ENCODE results near the gene ARHGEF25. TPM values are rescaled to one million over a fixed set of nuclear protein-coding genes. Genes with fewer than 3 reads are reported as not detected.

The ARHGEF25 gene
- total RNA-seq, 1 donor from 2014 or later = 80.2 TPM

DNA sequence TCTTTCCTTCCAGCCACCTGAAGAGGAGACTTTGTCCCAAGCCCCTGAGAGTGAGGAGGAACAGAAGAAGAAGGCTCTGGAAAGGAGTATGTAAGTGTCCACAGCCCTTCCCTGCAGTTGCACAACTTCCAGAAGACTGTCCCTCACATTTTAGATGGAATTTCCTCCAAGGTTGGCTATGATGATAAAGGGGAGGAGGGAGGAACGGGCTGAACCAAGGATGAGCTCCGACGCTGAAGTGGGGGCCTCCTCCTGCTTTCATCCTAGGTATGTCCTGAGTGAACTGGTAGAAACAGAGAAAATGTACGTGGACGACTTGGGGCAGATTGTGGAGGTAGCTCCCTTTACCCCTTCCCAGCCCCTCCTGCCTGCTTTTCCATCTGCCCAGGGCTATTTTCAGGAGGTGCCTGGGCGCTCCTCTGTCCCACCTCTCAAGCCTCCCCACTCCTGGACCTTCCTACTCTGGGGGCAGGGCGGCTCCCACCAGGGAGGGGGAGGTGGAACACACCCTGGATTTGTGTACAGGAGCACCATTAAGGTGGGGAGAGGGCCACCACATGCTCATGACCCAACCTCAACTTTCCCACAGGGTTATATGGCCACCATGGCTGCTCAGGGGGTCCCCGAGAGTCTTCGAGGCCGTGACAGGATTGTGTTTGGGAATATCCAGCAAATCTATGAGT, 2.3 kb downstream of the ARHGEF25 start:
- TF ChIP-seq, protein P1, sequence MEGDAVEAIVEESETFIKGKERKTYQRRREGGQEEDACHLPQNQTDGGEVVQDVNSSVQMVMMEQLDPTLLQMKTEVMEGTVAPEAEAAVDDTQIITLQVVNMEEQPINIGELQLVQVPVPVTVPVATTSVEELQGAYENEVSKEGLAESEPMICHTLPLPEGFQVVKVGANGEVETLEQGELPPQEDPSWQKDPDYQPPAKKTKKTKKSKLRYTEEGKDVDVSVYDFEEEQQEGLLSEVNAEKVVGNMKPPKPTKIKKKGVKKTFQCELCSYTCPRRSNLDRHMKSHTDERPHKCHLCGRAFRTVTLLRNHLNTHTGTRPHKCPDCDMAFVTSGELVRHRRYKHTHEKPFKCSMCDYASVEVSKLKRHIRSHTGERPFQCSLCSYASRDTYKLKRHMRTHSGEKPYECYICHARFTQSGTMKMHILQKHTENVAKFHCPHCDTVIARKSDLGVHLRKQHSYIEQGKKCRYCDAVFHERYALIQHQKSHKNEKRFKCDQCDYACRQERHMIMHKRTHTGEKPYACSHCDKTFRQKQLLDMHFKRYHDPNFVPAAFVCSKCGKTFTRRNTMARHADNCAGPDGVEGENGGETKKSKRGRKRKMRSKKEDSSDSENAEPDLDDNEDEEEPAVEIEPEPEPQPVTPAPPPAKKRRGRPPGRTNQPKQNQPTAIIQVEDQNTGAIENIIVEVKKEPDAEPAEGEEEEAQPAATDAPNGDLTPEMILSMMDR (IDR thresholded peaks at IDR 0.05; ENCODE audit: partially characterized antibody, unreplicated experiment) = no peak
- peak overlapping the region; percentile 83 for H3K4me3 Mint-ChIP-seq (ENCODE audit: unreplicated experiment)
- peaks cover 37% of the 10 kb centered on the region for H3K4me1 Mint-ChIP-seq (ENCODE audit: low read depth, unreplicated experiment)
- peaks cover 7% of the 10 kb centered on the region for H3K36me3 Mint-ChIP-seq (ENCODE audit: unreplicated experiment)
- no peak for DNase-seq
- peaks cover 13% of the 10 kb centered on the region for H3K9me3 Mint-ChIP-seq (ENCODE audit: unreplicated experiment)
- H3K27me3 Mint-ChIP-seq (ENCODE audit: unreplicated experiment) = peaks cover 9% of the 10 kb centered on the region
- H3K27ac Mint-ChIP-seq (ENCODE audit: unreplicated experiment) = peak overlapping the region; percentile 92

DNA sequence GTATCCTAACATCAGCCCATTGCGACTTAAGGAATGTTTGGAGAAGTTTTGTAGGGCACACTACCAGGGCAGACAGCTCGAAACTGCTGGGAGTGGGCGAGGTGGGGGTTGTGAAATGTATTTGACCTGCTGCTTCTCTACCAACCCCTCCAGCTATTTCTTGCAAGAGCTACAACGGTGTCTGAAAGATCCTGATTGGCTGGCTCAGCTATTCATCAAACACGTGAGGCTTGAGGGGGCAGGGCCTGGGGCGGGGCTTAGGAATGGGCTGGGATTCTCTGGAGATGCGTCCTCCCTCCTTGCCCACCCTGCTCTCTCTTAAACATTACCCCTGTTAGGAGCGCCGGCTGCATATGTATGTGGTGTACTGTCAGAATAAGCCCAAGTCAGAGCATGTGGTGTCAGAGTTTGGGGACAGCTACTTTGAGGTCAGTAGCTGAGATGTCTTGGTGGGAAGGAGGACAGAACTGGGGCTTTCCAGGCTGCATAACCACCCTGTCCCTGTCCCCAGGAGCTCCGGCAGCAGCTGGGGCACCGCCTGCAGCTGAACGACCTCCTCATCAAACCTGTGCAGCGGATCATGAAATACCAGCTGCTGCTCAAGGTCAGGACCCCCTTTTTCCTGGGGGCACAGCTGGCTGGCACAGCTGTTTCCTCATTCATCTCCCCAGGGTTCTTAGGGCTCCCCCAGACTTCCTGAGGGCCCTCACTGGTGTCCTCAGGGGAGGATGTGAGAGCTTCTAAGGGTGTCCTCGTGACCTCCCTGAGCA, 3.1 kb downstream of the ARHGEF25 start:
- TF ChIP-seq, protein P1 (IDR thresholded peaks at IDR 0.05; ENCODE audit: partially characterized antibody, unreplicated experiment) = no peak
- Mint-ChIP-seq H3K4me1 (ENCODE audit: low read depth, unreplicated experiment) (peaks cover 38% of the 10 kb centered on the region), H3K27ac (ENCODE audit: unreplicated experiment) (peak overlapping the region; percentile 68), H3K9me3 (ENCODE audit: unreplicated experiment) (peaks cover 11% of the 10 kb centered on the region), H3K36me3 (ENCODE audit: unreplicated experiment) (peaks cover 7% of the 10 kb centered on the region), H3K27me3 (ENCODE audit: unreplicated experiment) (peaks cover 17% of the 10 kb centered on the region), H3K4me3 (ENCODE audit: unreplicated experiment) (peak overlapping the region; percentile 67)
- DNase-seq = peak; percentile 71

DNA sequence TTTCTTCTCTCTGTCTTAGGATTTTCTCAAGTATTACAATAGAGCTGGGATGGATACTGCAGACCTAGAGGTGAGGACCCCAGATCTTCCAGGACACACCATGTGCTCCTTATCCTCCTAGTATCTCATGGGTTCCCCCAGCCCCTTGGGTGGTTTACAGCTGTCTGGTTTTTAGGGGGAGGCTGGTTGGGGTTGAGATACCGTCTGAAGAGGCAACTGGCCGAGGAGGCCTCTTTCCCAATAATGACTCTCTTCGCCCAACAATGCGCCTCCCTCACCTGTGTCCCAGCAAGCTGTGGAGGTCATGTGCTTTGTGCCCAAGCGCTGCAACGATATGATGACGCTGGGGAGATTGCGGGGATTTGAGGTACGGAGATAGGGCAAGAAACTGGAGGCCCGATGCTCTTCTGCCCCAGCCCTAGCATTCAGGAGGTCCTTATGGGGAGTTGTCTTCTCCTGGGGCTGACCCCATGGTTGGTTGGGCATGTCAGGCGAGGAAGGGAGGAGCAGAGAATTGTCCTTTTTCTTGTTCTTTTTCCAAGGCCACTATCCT, 3.8 kb downstream of the ARHGEF25 start:
- peaks cover 36% of the 10 kb centered on the region for H3K4me1 Mint-ChIP-seq (ENCODE audit: low read depth, unreplicated experiment)
- peaks cover 11% of the 10 kb centered on the region for H3K9me3 Mint-ChIP-seq (ENCODE audit: unreplicated experiment)
- peak overlapping the region; percentile 25 for H3K4me3 Mint-ChIP-seq (ENCODE audit: unreplicated experiment)
- H3K27me3 Mint-ChIP-seq (ENCODE audit: unreplicated experiment) = peaks cover 16% of the 10 kb centered on the region
- DNase-seq = no peak
- H3K27ac Mint-ChIP-seq (ENCODE audit: unreplicated experiment) = no peak overlapping the region
- TF ChIP-seq, protein P1 (IDR thresholded peaks at IDR 0.05; ENCODE audit: partially characterized antibody, unreplicated experiment) = no peak
- H3K36me3 Mint-ChIP-seq (ENCODE audit: unreplicated experiment) = peaks cover 7% of the 10 kb centered on the region

DNA sequence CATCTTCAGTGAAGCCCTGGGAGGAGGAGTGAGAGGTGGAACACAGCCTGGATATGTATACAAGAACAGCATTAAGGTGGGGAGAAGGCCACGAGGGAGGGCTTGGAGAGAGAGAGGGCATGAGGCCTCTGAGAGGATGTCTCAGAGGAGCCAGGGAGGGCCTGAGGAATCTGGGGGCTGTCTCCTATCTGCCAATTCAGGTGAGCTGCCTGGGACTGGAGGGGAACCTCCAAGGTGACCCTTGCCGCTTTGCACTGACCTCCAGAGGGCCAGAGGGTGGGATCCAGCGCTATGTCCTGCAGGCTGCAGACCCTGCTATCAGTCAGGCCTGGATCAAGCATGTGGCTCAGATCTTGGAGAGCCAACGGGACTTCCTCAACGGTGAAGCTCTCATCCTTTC, 4.4 kb downstream of the ARHGEF25 start:
- Mint-ChIP-seq H3K4me3 (ENCODE audit: unreplicated experiment) (peak overlapping the region; percentile 8), H3K4me1 (ENCODE audit: low read depth, unreplicated experiment) (peaks cover 38% of the 10 kb centered on the region), H3K27me3 (ENCODE audit: unreplicated experiment) (peaks cover 20% of the 10 kb centered on the region), H3K27ac (ENCODE audit: unreplicated experiment) (no peak overlapping the region), H3K36me3 (ENCODE audit: unreplicated experiment) (peaks cover 7% of the 10 kb centered on the region), H3K9me3 (ENCODE audit: unreplicated experiment) (peaks cover 14% of the 10 kb centered on the region)
- DNase-seq = no peak
- TF ChIP-seq, protein P1 (IDR thresholded peaks at IDR 0.05; ENCODE audit: partially characterized antibody, unreplicated experiment) = no peak

All from glutamatergic neuron (in vitro differentiated cells).